OCI-LY7 (cell line): ENCODE measurements around the gene ASIP. TPM values are rescaled to one million over a fixed set of nuclear protein-coding genes. Genes with fewer than 3 reads are reported as not detected.
"Not testable (repeated sequence)": the region's sequence is repeated elsewhere in the genome, so short reads cannot be mapped to it uniquely, and the experiment has no call there.

ENCODE experiments used
- BruUV-seq: library from RNA; stranded (reverse); fragments of 400-500 nt; replicated peaks from 2 replicates; lab custom pipeline; 2021; lab: Mats Ljungman, UMichigan
- CTCF ChIA-PET: fragments of 300-600 bp; sonication (Branson Sonifier 250); formaldehyde crosslinking; loops from one replicate; lab custom pipeline; 2022; ENCODE audit warnings: antibody characterized with exemption; ENCODE audit not compliant: unreplicated experiment; lab: Charles Lee
- POLR2A ChIA-PET: fragments of 300-600 bp; sonication (Branson Sonifier 250); formaldehyde crosslinking; loops from one replicate; lab custom pipeline; 2022; ENCODE audit warnings: antibody characterized with exemption; lab: Charles Lee
- DNase-seq: peaks from one replicate; pipeline ENCODE4 v3.0.0-alpha.2; 2015; ENCODE audit warnings: low spot score
- H2AFZ ChIP-seq: fragments of 200-600 bp; sonication (generic), shearing (Covaris generic); 2 replicates; pipeline ENCODE4 v1.6.1; 2014; ENCODE audit warnings: mild to moderate bottlenecking, antibody characterized with exemption, low read length, moderate library complexity
- H3K27ac ChIP-seq: fragments of 200-600 bp; sonication (generic); 2 replicates; pipeline ENCODE4 v1.5.1; 2014; ENCODE audit warnings: mixed run types, low read depth, mild to moderate bottlenecking, moderate library complexity, low read length, inconsistent platforms; ENCODE audit not compliant: poor library complexity, severe bottlenecking
- H3K36me3 ChIP-seq: fragments of 200-600 bp; sonication (generic); 2 replicates; pipeline ENCODE4 v1.6.1; 2014; ENCODE audit warnings: mild to moderate bottlenecking, antibody characterized with exemption, low read length, moderate library complexity, mixed read lengths; ENCODE audit not compliant: insufficient read depth
- H3K4me1 ChIP-seq: fragments of 200-600 bp; sonication (generic); 2 replicates; pipeline ENCODE4 v1.5.1; 2014; ENCODE audit warnings: mild to moderate bottlenecking, low read length; ENCODE audit not compliant: insufficient read depth, poor library complexity, severe bottlenecking
- H3K4me2 ChIP-seq: fragments of 200-600 bp; sonication (generic); 2 replicates; pipeline ENCODE4 v1.6.1; 2014; ENCODE audit warnings: mild to moderate bottlenecking, low read length
- H3K4me3 ChIP-seq: fragments of 200-600 bp; sonication (generic); 2 replicates; pipeline ENCODE4 v1.5.1; 2014; ENCODE audit warnings: mild to moderate bottlenecking, low read depth, low read length; ENCODE audit not compliant: poor library complexity, severe bottlenecking
- H3K79me2 ChIP-seq: fragments of 200-600 bp; sonication (generic); 2 replicates; pipeline ENCODE4 v1.6.1; 2016; ENCODE audit warnings: low read depth, mild to moderate bottlenecking, low read length, moderate library complexity, mixed read lengths; ENCODE audit not compliant: insufficient read depth
- H3K9me2 ChIP-seq: fragments of 200-600 bp; sonication (generic); 2 replicates; pipeline ENCODE4 v1.6.1; 2016; ENCODE audit warnings: mild to moderate bottlenecking, low read length, mixed read lengths; ENCODE audit not compliant: insufficient read depth
- H3K9me3 ChIP-seq: fragments of 200-600 bp; sonication (generic); 2 replicates; pipeline ENCODE4 v1.6.1; 2014; ENCODE audit warnings: mild to moderate bottlenecking, mixed run types, low read length, mixed read lengths
- H4K20me1 ChIP-seq: fragments of 200-600 bp; sonication (generic); 2 replicates; pipeline ENCODE4 v1.6.1; 2014; ENCODE audit warnings: mild to moderate bottlenecking, antibody characterized with exemption, low read length, moderate library complexity, mixed read lengths; ENCODE audit not compliant: insufficient read depth
- EZH2phosphoT487 ChIP-seq: fragments of 200-600 bp; sonication (generic); IDR thresholded peaks from 2 replicates; pipeline ENCODE4 v1.6.1; 2018; ENCODE audit warnings: low read depth, borderline replicate concordance, mild to moderate bottlenecking, mixed run types, antibody characterized with exemption, low read length, moderate library complexity, mixed read lengths
- intact Hi-C: fragments of 100-400 bp; cut with micrococcal nuclease; formaldehyde crosslinking; loops from one replicate; pipeline ENCODE4 v1.10.0; 2022; ENCODE audit not compliant: unreplicated experiment
- total RNA-seq, 2 experiments: library from RNA; depleted of rRNA in 1 of 2; stranded (reverse); fragments of >200 nt in 1 of 2; shearing (Covaris generic) in 1 of 2; gene quantifications; 2 replicates each; pipeline ENCODE4 v1.2.3, GENCODE V29; 2014 to 2022
- TF ChIP-seq, protein P1 (sequence below): fragments of 200-600 bp; sonication (generic); conservative IDR thresholded peaks from 2 replicates; pipeline ENCODE4 v1.5.1; 2014; ENCODE audit warnings: mild to moderate bottlenecking, antibody characterized with exemption, low read length, moderate library complexity, mixed read lengths

ASIP gene
- total RNA-seq, 2 experiments from 2014 or later = 0.32 to 0.82 TPM

DNA sequence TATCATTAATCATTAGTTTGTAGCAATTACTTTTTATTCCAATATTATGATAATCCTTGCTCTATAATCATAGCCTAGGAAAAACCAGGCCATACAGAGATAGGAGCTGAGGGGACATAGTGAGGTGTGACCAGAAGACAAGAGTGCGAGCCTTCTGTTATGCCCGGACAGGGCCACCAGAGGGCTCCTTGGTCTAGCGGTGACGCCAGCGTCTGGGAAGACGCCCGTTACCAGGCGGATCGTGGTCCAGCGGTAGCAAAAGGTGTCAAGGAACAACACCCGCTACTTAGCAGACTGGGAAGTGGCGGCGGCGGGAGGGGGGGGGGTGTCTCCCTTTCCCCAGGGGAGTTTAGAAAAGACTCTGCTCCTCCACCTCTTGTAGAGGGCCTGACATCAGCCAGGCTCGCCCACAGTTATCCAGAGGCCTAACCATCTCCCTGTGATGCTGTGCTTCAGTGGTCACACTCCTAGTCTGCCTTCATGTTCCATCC lies 57.1 kb downstream of the ASIP start:
- POLR2A ChIA-PET, DNase-seq, BruUV-seq, intact Hi-C loops, H3K9me3 ChIP-seq, H3K27ac ChIP-seq, H2AFZ ChIP-seq, H3K4me2 ChIP-seq, H3K4me3 ChIP-seq, CTCF ChIA-PET, H3K9me2 ChIP-seq: not testable (repeated sequence)
- Histone ChIP-seq H3K36me3 (peaks cover 73% of the 10 kb centered on the region), H3K4me1 (peaks cover 35% of the 10 kb centered on the region), H3K79me2 (peaks cover 73% of the 10 kb centered on the region), H4K20me1 (peaks cover 13% of the 10 kb centered on the region; the same call in 1 of the 2 replicates)
- TF ChIP-seq, protein P1, sequence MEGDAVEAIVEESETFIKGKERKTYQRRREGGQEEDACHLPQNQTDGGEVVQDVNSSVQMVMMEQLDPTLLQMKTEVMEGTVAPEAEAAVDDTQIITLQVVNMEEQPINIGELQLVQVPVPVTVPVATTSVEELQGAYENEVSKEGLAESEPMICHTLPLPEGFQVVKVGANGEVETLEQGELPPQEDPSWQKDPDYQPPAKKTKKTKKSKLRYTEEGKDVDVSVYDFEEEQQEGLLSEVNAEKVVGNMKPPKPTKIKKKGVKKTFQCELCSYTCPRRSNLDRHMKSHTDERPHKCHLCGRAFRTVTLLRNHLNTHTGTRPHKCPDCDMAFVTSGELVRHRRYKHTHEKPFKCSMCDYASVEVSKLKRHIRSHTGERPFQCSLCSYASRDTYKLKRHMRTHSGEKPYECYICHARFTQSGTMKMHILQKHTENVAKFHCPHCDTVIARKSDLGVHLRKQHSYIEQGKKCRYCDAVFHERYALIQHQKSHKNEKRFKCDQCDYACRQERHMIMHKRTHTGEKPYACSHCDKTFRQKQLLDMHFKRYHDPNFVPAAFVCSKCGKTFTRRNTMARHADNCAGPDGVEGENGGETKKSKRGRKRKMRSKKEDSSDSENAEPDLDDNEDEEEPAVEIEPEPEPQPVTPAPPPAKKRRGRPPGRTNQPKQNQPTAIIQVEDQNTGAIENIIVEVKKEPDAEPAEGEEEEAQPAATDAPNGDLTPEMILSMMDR = peak; percentile 58

DNA sequence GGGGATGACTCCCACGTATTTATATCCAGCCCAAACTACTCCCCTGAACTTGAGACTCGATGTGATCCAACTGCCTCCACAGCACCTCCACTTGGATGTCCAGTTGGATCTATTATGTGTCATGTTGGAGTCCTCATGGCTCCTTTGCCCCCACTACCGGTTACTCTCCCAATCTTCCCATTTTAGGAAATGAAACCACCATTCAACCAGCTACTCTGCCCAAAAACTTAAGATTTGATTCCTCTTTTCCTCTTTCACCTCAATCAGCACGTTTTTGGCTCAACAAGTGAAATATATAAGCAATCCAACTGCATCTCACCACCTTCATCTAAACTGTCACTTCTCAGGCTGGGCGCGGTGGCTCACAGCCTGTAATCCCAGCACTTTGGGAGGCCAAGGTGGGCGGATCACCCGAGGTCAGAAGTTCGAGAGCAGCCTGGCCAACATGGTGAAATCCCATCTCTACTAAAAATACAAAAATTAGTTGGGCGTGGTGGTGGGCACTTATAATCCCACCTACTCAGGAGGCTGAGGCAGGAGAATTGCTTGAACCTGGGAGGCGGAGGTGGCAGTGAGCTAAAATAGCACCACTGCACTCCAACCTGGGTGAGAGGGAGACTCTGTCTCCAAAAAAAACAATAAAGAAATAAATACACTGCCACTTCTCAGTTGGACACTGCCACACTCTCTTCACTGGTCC lies 58.5 kb downstream of the ASIP start:
- ChIA-PET CTCF (no interaction called here), POLR2A (interaction anchor here (0.6 kb wide), 1 partner anchor 165 kb away, joined by 5 read pairs; no protein-coding TSS in a partner anchor)
- intact Hi-C loops = no loop called here
- peaks cover 41% of the 10 kb centered on the region for H3K4me1 ChIP-seq
- H3K4me3 ChIP-seq = peak overlapping the region; percentile 81
- no peak for DNase-seq
- no peak overlapping the region for H2AFZ ChIP-seq
- no peaks in the 10 kb centered on the region for H3K9me2 ChIP-seq
- BruUV-seq = no TSS peak
- H3K79me2 ChIP-seq = peaks cover 73% of the 10 kb centered on the region
- no peak for TF ChIP-seq EZH2phosphoT487
- peaks cover 59% of the 10 kb centered on the region for H3K36me3 ChIP-seq
- peak overlapping the region; percentile 68 for H3K4me2 ChIP-seq
- H3K27ac ChIP-seq = peak overlapping the region; percentile 16
- no peaks in the 10 kb centered on the region for H3K9me3 ChIP-seq
- peaks cover 13% of the 10 kb centered on the region; the same call in 1 of the 2 replicates for H4K20me1 ChIP-seq

DNA sequence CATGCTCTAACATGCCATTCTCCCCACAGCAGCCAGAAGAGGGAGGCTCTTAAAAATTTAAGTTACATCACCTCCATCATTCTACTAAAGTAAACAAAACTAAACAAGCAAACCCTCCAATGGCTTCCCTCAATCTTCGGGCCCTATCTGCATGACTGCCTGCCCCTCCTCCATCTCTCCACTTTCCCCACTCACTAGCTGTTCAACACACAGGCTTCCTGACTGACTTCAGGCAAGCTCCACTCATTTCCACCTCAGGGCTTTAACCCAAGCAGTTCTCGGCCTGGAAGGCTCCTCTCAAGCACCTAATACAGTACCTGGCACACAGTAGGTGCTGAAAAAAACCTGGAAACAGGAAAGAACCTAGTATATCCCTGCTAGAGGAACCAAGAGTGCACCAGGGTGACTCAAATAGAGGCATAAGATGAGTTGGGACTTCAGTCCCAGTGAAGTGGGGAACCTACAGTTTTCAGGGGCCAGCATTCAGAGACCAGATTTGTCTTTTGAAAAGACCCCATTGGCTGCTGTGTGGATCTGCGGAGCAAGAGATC lies 59.1 kb downstream of the ASIP start:
- Histone ChIP-seq H3K79me2 (peaks cover 71% of the 10 kb centered on the region), H3K4me3 (peak overlapping the region; percentile 81), H3K4me2 (peak overlapping the region; percentile 68), H3K9me3 (no peaks in the 10 kb centered on the region), H4K20me1 (peaks cover 13% of the 10 kb centered on the region; the same call in 1 of the 2 replicates), H3K36me3 (peaks cover 53% of the 10 kb centered on the region), H3K27ac (peak overlapping the region; percentile 16), H2AFZ (no peak overlapping the region), H3K4me1 (peaks cover 41% of the 10 kb centered on the region), H3K9me2 (no peaks in the 10 kb centered on the region)
- no TSS peak for BruUV-seq
- TF ChIP-seq, protein P1 = no peak
- no peak for TF ChIP-seq EZH2phosphoT487
- intact Hi-C loops = no loop called here
- ChIA-PET CTCF (no interaction called here), POLR2A (interaction anchor here (0.6 kb wide), 1 partner anchor 164 kb away, joined by 5 read pairs; no protein-coding TSS in a partner anchor)
- DNase-seq = no peak
